ENCODE results near the gene KRTAP4-6.
"Not testable (repeated sequence)": the region's sequence is repeated elsewhere in the genome, so short reads cannot be mapped to it uniquely, and the experiment has no call there.

The KRTAP4-6 gene

GRCh38 chr17:41140360-41141131 lies at the start of gene KRTAP4-6:
Gene KRTAP4-6, minus strand, starts transcription at chr17:41140544. Its CDS starts 57 bp downstream, at chr17:41140487.
- DNase-seq (ENCODE audit: low read depth in 2 of 2) = no peak

- DNase-seq (ENCODE audit: low read depth in 2 of 2) = not testable (repeated sequence)
Observed at GRCh38 chr17:41189837-41190318, 49.5 kb upstream of the KRTAP4-6 start, which contains the start of gene KRTAP9-1. Gene KRTAP9-1, plus strand, starts transcription at chr17:41189887. Its CDS starts 0 bp downstream, at chr17:41189887.

- no peak for DNase-seq (ENCODE audit: low read depth in 2 of 2)
Observed at GRCh38 chr17:41186872-41187271, 46.5 kb upstream of the KRTAP4-6 start.

GRCh38 chr17:41185001-41185400 lies 44.7 kb upstream of the KRTAP4-6 start:
- no peak for DNase-seq (ENCODE audit: low read depth in 2 of 2)

GRCh38 chr17:41184480-41184961 lies 44.2 kb upstream of the KRTAP4-6 start, which contains the start of gene KRTAP4-1:
Gene KRTAP4-1, minus strand, starts transcription at chr17:41184911. Its CDS starts 57 bp downstream, at chr17:41184854.
- no peak for DNase-seq (ENCODE audit: low read depth in 2 of 2)

GRCh38 chr17:41178843-41179616 lies 38.7 kb upstream of the KRTAP4-6 start:
- DNase-seq (ENCODE audit: low read depth in 2 of 2) = no peak

- no peak for DNase-seq (ENCODE audit: low read depth in 2 of 2)
Observed at GRCh38 chr17:41178341-41178740, 38.0 kb upstream of the KRTAP4-6 start.

GRCh38 chr17:41177727-41178271 lies 37.5 kb upstream of the KRTAP4-6 start, which contains the start of gene KRTAP4-2:
Gene KRTAP4-2, minus strand, starts transcription at chr17:41178221. Its CDS starts 57 bp downstream, at chr17:41178164.
- no peak for DNase-seq (ENCODE audit: low read depth in 2 of 2)

GRCh38 chr17:41176744-41177387 lies 36.5 kb upstream of the KRTAP4-6 start:
- no peak for DNase-seq (ENCODE audit: low read depth in 2 of 2)

- no peak for DNase-seq (ENCODE audit: low read depth in 2 of 2)
Observed at GRCh38 chr17:41171886-41172285, 31.5 kb upstream of the KRTAP4-6 start.

GRCh38 chr17:41168121-41168520 lies 27.8 kb upstream of the KRTAP4-6 start, which contains the start of gene KRTAP4-3:
Gene KRTAP4-3, minus strand, starts transcription at chr17:41168221. Its CDS starts 49 bp downstream, at chr17:41168172.
- no peak for DNase-seq (ENCODE audit: low read depth in 2 of 2)

- DNase-seq (ENCODE audit: low read depth in 2 of 2) = no peak
Observed at GRCh38 chr17:41167561-41167960, 27.2 kb upstream of the KRTAP4-6 start.

- DNase-seq (ENCODE audit: low read depth in 2 of 2) = no peak
Observed at GRCh38 chr17:41163828-41164227, 23.5 kb upstream of the KRTAP4-6 start.

GRCh38 chr17:41160648-41161047 lies 20.3 kb upstream of the KRTAP4-6 start, which contains the start of gene KRTAP4-4:
Gene KRTAP4-4, minus strand, starts transcription at chr17:41160748. Its CDS starts 57 bp downstream, at chr17:41160691.
- no peak for DNase-seq (ENCODE audit: low read depth in 2 of 2)

- not testable (repeated sequence) for DNase-seq (ENCODE audit: low read depth in 2 of 2)
Observed at GRCh38 chr17:41160190-41160589, 19.8 kb upstream of the KRTAP4-6 start.

- no peak for DNase-seq (ENCODE audit: low read depth in 2 of 2)
Observed at GRCh38 chr17:41153856-41154255, 13.5 kb upstream of the KRTAP4-6 start.

GRCh38 chr17:41151525-41151924 lies 11.2 kb upstream of the KRTAP4-6 start:
- DNase-seq (ENCODE audit: low read depth in 2 of 2) = no peak

GRCh38 chr17:41150026-41150425 lies 9.7 kb upstream of the KRTAP4-6 start:
- DNase-seq (ENCODE audit: low read depth in 2 of 2) = no peak

- DNase-seq (ENCODE audit: low read depth in 2 of 2) = no peak
Observed at GRCh38 chr17:41149652-41149985, 9.3 kb upstream of the KRTAP4-6 start, which contains the start of gene KRTAP4-5. Gene KRTAP4-5, minus strand, starts transcription at chr17:41149825. Its CDS starts 58 bp downstream, at chr17:41149767.

GRCh38 chr17:41148971-41149651 lies 8.8 kb upstream of the KRTAP4-6 start:
- DNase-seq (ENCODE audit: low read depth in 2 of 2) = not testable (repeated sequence)

All from stimulated activated CD4-positive, alpha-beta T cell treated with anti-CD3 and anti-CD28 coated beads, Interleukin-1b, Interleukin-23, amount 100 ng/mL, for 1 hour (primary cell).